GM19351 (cell line): ENCODE data around the gene MRPL38.

Experiments used
- ATAC-seq: cut with Tn5 transposase; IDR thresholded peaks from one replicate; pipeline ENCODE4 v1.9.1; 2021; ENCODE audit warnings: mild to moderate bottlenecking, moderate library complexity; ENCODE audit not compliant: unreplicated experiment

MRPL38 gene

GRCh38 chr17:75920045-75920560 is 15.4 kb upstream of the MRPL38 start:
- ATAC-seq: no peak

- no peak for ATAC-seq
Observed at GRCh38 chr17:75919611-75920010, 14.9 kb upstream of the MRPL38 start.

- no peak for ATAC-seq
Observed at GRCh38 chr17:75917917-75918445, 13.3 kb upstream of the MRPL38 start.

- ATAC-seq: no peak
Observed at GRCh38 chr17:75917141-75917916, 12.6 kb upstream of the MRPL38 start.

GRCh38 chr17:75915268-75915667 is 10.6 kb upstream of the MRPL38 start:
- no peak for ATAC-seq

- ATAC-seq: no peak
Observed at GRCh38 chr17:75914643-75915267, 10.1 kb upstream of the MRPL38 start.

- ATAC-seq: no peak
Observed at GRCh38 chr17:75913537-75914210, 9.0 kb upstream of the MRPL38 start.

GRCh38 chr17:75910699-75911098 is 6.0 kb upstream of the MRPL38 start:
- no peak for ATAC-seq

- no peak for ATAC-seq
Observed at GRCh38 chr17:75909812-75910274, 5.2 kb upstream of the MRPL38 start.

- no peak for ATAC-seq
Observed at GRCh38 chr17:75909051-75909811, 4.5 kb upstream of the MRPL38 start.

GRCh38 chr17:75908201-75908600 is 3.5 kb upstream of the MRPL38 start:
- no peak for ATAC-seq

- no peak for ATAC-seq
Observed at GRCh38 chr17:75906143-75906884, 1.6 kb upstream of the MRPL38 start.

- no peak for ATAC-seq
Observed at GRCh38 chr17:75902406-75902805, 2.3 kb downstream of the MRPL38 start.

GRCh38 chr17:75901727-75902126 is 3.0 kb downstream of the MRPL38 start:
- ATAC-seq: no peak

- no peak for ATAC-seq
Observed at GRCh38 chr17:75900691-75901533, 3.8 kb downstream of the MRPL38 start.

GRCh38 chr17:75899767-75900468 is 4.8 kb downstream of the MRPL38 start:
- ATAC-seq: no peak

- no peak for ATAC-seq
Observed at GRCh38 chr17:75899353-75899752, 5.3 kb downstream of the MRPL38 start.

- ATAC-seq: no peak
Observed at GRCh38 chr17:75898791-75899190, 5.9 kb downstream of the MRPL38 start.
